HEK293 (cell line): ENCODE measurements around the gene TARS3.

ENCODE experiments used
- EGR2 ChIP-seq: fragments of 450-650 bp; formaldehyde crosslinking; IDR thresholded peaks from 2 replicates; pipeline ENCODE4 v1.5.1; 2016; ENCODE audit warnings: low read depth, missing biosample characterization, missing genetic modification characterization
- FEZF1 ChIP-seq: fragments of 450-650 bp; formaldehyde crosslinking; IDR thresholded peaks from 2 replicates; pipeline ENCODE4 v1.5.1; 2016; ENCODE audit warnings: missing biosample characterization, missing genetic modification characterization
- HOXC10 ChIP-seq: sonication (generic); formaldehyde crosslinking; IDR thresholded peaks from 2 replicates; pipeline ENCODE4 v1.8.1; 2023; ENCODE audit warnings: mild to moderate bottlenecking, missing genetic modification reagents
- KLF10 ChIP-seq: fragments of 450-650 bp; IDR thresholded peaks from 2 replicates; pipeline ENCODE4 v1.5.1; 2018; ENCODE audit warnings: missing biosample characterization, mild to moderate bottlenecking, missing genetic modification characterization
- PATZ1 ChIP-seq: fragments of 450-650 bp; formaldehyde crosslinking; IDR thresholded peaks from 2 replicates; pipeline ENCODE4 v1.5.1; 2016; ENCODE audit warnings: missing biosample characterization, missing genetic modification characterization
- RBAK ChIP-seq: fragments of 450-650 bp; formaldehyde crosslinking; IDR thresholded peaks from 2 replicates; pipeline ENCODE4 v1.5.1; 2016; ENCODE audit warnings: missing biosample characterization, missing genetic modification characterization
- SCRT2 ChIP-seq: fragments of 450-650 bp; formaldehyde crosslinking; IDR thresholded peaks from 2 replicates; pipeline ENCODE4 v1.5.1; 2016; ENCODE audit warnings: missing biosample characterization, missing genetic modification characterization
- TRIM28 ChIP-seq: IDR thresholded peaks from 2 replicates; pipeline ENCODE4 v1.6.1; 2011; ENCODE audit warnings: low read length, control low read depth, borderline replicate concordance
- ZBTB17 ChIP-seq: fragments of 450-650 bp; formaldehyde crosslinking; IDR thresholded peaks from 2 replicates; pipeline ENCODE4 v1.5.1; 2016; ENCODE audit warnings: missing biosample characterization, missing genetic modification characterization
- ZBTB20 ChIP-seq: fragments of 450-650 bp; formaldehyde crosslinking; IDR thresholded peaks from 2 replicates; pipeline ENCODE4 v1.5.1; 2016; ENCODE audit warnings: missing biosample characterization, missing genetic modification characterization
- ZBTB8A ChIP-seq: fragments of 450-650 bp; formaldehyde crosslinking; IDR thresholded peaks from 2 replicates; pipeline ENCODE4 v1.5.1; 2016; ENCODE audit warnings: missing biosample characterization, missing genetic modification characterization
- ZFP69B ChIP-seq: fragments of 450-650 bp; formaldehyde crosslinking; IDR thresholded peaks from 2 replicates; pipeline ENCODE4 v1.5.1; 2016; ENCODE audit warnings: missing biosample characterization, missing genetic modification characterization
- ZNF121 ChIP-seq: fragments of 450-650 bp; formaldehyde crosslinking; IDR thresholded peaks from 2 replicates; pipeline ENCODE4 v1.5.1; 2016; ENCODE audit warnings: missing biosample characterization, missing genetic modification characterization
- ZNF335 ChIP-seq: fragments of 450-650 bp; formaldehyde crosslinking; conservative IDR thresholded peaks from 2 replicates; pipeline ENCODE4 v1.5.1; 2016; ENCODE audit warnings: missing biosample characterization, missing genetic modification characterization
- ZNF341 ChIP-seq: fragments of 450-650 bp; formaldehyde crosslinking; IDR thresholded peaks from 2 replicates; pipeline ENCODE4; 2016; ENCODE audit warnings: low read depth, missing biosample characterization, missing genetic modification characterization
- ZNF366 ChIP-seq: fragments of 450-650 bp; formaldehyde crosslinking; conservative IDR thresholded peaks from 2 replicates; pipeline ENCODE4 v1.5.1; 2016; ENCODE audit warnings: missing biosample characterization, missing genetic modification characterization
- ZNF391 ChIP-seq: fragments of 450-650 bp; formaldehyde crosslinking; IDR thresholded peaks from 2 replicates; pipeline ENCODE4 v1.5.1; 2016; ENCODE audit warnings: low read depth, missing biosample characterization, missing genetic modification characterization, borderline replicate concordance
- ZNF423 ChIP-seq: fragments of 450-650 bp; formaldehyde crosslinking; IDR thresholded peaks from 2 replicates; pipeline ENCODE4 v1.5.1; 2016; ENCODE audit warnings: missing biosample characterization, missing genetic modification characterization
- ZNF621 ChIP-seq: fragments of 450-650 bp; formaldehyde crosslinking; IDR thresholded peaks from 2 replicates; pipeline ENCODE4 v1.5.1; 2017; ENCODE audit warnings: missing biosample characterization, missing genetic modification characterization
- ZNF629 ChIP-seq: fragments of 450-650 bp; formaldehyde crosslinking; IDR thresholded peaks from 2 replicates; pipeline ENCODE4 v1.5.1; 2017; ENCODE audit warnings: missing biosample characterization, missing genetic modification characterization
- ZNF692 ChIP-seq: fragments of 450-650 bp; formaldehyde crosslinking; IDR thresholded peaks from 2 replicates; pipeline ENCODE4 v1.5.1; 2016; ENCODE audit warnings: missing biosample characterization, missing genetic modification characterization
- ZNF792 ChIP-seq: fragments of 450-650 bp; formaldehyde crosslinking; IDR thresholded peaks from 2 replicates; pipeline ENCODE4 v1.5.1; 2016; ENCODE audit warnings: missing biosample characterization, missing genetic modification characterization
- ZXDB ChIP-seq: fragments of 450-650 bp; formaldehyde crosslinking; IDR thresholded peaks from 2 replicates; pipeline ENCODE4 v1.5.1; 2016; ENCODE audit warnings: missing biosample characterization, missing genetic modification characterization
- TF ChIP-seq, protein P1 (sequence below): fragments of 450-650 bp; formaldehyde crosslinking; IDR thresholded peaks from 2 replicates; pipeline ENCODE4 v1.5.1; 2017; ENCODE audit warnings: missing biosample characterization, missing genetic modification characterization
- TF ChIP-seq, protein P2 (sequence below): fragments of 450-650 bp; formaldehyde crosslinking; IDR thresholded peaks from 2 replicates; pipeline ENCODE4 v1.5.1; 2016; ENCODE audit warnings: missing biosample characterization, missing genetic modification characterization
- TF ChIP-seq, protein P3 (sequence below): fragments of 450-650 bp; formaldehyde crosslinking; IDR thresholded peaks from 2 replicates; pipeline ENCODE4 v1.5.1; 2016; ENCODE audit warnings: missing biosample characterization, missing genetic modification characterization
- TF ChIP-seq, protein P4 (sequence below): fragments of 450-650 bp; formaldehyde crosslinking; IDR thresholded peaks from 2 replicates; pipeline ENCODE4 v1.5.1; 2016; ENCODE audit warnings: missing biosample characterization, missing genetic modification characterization

The TARS3 gene

GRCh38 chr15:101613130-101614000, 110.9 kb downstream of the TARS3 start (continued):
- TF ChIP-seq EGR2 (tag by site-specific recombination) (no peak), ZNF121 (tag by site-specific recombination) (no peak), RBAK (tag by site-specific recombination) (no peak), ZBTB17 (tag by site-specific recombination) (peak; percentile 69), ZBTB20 (tag by site-specific recombination) (peak; percentile 29; the same call in 1 of the 2 replicates), FEZF1 (tag by site-specific recombination) (peak; percentile 87), ZNF692 (tag by site-specific recombination) (no peak), ZNF629 (tag by site-specific recombination) (peak; percentile 50; the same call in 1 of the 2 replicates), ZFP69B (tag by site-specific recombination) (peak; percentile 37; the same call in 1 of the 2 replicates), ZNF621 (no peak), KLF10 (no peak), ZNF341 (tag by site-specific recombination) (peak; percentile 53; the same call in 1 of the 2 replicates), ZNF391 (tag by site-specific recombination) (no peak), ZNF423 (tag by site-specific recombination) (peak; percentile 47; the same call in 1 of the 2 replicates), SCRT2 (tag by site-specific recombination) (peak; percentile 88), ZNF335 (tag by site-specific recombination) (no peak), ZNF366 (tag by site-specific recombination) (0 out of 2 replicates have a peak, but pooled peaks have one; percentile 8), ZBTB8A (tag by site-specific recombination) (no peak), PATZ1 (tag by site-specific recombination) (peak; percentile 49; the same call in 1 of the 2 replicates), ZNF792 (no peak), TRIM28 (peak; percentile 62), HOXC10 (CRISPR knock-in tag) (no peak), ZXDB (tag by site-specific recombination) (no peak)
- TF ChIP-seq, protein P1, sequence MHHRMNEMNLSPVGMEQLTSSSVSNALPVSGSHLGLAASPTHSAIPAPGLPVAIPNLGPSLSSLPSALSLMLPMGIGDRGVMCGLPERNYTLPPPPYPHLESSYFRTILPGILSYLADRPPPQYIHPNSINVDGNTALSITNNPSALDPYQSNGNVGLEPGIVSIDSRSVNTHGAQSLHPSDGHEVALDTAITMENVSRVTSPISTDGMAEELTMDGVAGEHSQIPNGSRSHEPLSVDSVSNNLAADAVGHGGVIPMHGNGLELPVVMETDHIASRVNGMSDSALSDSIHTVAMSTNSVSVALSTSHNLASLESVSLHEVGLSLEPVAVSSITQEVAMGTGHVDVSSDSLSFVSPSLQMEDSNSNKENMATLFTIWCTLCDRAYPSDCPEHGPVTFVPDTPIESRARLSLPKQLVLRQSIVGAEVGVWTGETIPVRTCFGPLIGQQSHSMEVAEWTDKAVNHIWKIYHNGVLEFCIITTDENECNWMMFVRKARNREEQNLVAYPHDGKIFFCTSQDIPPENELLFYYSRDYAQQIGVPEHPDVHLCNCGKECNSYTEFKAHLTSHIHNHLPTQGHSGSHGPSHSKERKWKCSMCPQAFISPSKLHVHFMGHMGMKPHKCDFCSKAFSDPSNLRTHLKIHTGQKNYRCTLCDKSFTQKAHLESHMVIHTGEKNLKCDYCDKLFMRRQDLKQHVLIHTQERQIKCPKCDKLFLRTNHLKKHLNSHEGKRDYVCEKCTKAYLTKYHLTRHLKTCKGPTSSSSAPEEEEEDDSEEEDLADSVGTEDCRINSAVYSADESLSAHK (tag by site-specific recombination): no peak
- TF ChIP-seq, protein P2, sequence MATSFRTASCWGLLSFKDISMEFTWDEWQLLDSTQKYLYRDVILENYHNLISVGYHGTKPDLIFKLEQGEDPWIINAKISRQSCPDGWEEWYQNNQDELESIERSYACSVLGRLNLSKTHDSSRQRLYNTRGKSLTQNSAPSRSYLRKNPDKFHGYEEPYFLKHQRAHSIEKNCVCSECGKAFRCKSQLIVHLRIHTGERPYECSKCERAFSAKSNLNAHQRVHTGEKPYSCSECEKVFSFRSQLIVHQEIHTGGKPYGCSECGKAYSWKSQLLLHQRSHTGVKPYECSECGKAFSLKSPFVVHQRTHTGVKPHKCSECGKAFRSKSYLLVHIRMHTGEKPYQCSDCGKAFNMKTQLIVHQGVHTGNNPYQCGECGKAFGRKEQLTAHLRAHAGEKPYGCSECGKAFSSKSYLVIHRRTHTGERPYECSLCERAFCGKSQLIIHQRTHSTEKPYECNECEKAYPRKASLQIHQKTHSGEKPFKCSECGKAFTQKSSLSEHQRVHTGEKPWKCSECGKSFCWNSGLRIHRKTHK (tag by site-specific recombination): no peak
- TF ChIP-seq, protein P3, sequence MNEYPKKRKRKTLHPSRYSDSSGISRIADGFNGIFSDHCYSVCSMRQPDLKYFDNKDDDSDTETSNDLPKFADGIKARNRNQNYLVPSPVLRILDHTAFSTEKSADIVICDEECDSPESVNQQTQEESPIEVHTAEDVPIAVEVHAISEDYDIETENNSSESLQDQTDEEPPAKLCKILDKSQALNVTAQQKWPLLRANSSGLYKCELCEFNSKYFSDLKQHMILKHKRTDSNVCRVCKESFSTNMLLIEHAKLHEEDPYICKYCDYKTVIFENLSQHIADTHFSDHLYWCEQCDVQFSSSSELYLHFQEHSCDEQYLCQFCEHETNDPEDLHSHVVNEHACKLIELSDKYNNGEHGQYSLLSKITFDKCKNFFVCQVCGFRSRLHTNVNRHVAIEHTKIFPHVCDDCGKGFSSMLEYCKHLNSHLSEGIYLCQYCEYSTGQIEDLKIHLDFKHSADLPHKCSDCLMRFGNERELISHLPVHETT (tag by site-specific recombination): 0 out of 2 replicates have a peak, but pooled peaks have one; percentile 24
- TF ChIP-seq, protein P4, sequence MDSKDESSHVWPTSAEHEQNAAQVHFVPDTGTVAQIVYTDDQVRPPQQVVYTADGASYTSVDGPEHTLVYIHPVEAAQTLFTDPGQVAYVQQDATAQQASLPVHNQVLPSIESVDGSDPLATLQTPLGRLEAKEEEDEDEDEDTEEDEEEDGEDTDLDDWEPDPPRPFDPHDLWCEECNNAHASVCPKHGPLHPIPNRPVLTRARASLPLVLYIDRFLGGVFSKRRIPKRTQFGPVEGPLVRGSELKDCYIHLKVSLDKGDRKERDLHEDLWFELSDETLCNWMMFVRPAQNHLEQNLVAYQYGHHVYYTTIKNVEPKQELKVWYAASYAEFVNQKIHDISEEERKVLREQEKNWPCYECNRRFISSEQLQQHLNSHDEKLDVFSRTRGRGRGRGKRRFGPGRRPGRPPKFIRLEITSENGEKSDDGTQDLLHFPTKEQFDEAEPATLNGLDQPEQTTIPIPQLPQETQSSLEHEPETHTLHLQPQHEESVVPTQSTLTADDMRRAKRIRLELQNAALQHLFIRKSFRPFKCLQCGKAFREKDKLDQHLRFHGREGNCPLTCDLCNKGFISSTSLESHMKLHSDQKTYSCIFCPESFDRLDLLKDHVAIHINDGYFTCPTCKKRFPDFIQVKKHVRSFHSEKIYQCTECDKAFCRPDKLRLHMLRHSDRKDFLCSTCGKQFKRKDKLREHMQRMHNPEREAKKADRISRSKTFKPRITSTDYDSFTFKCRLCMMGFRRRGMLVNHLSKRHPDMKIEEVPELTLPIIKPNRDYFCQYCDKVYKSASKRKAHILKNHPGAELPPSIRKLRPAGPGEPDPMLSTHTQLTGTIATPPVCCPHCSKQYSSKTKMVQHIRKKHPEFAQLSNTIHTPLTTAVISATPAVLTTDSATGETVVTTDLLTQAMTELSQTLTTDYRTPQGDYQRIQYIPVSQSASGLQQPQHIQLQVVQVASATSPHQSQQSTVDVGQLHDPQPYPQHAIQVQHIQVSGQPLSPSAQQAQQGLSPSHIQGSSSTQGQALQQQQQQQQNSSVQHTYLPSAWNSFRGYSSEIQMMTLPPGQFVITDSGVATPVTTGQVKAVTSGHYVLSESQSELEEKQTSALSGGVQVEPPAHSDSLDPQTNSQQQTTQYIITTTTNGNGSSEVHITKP (tag by site-specific recombination): peak; percentile 87
